ENCODE measurements around the gene CDT1. TPM values are rescaled to one million over a fixed set of nuclear protein-coding genes. Genes with fewer than 3 reads are reported as not detected.

CDT1 gene
- total RNA-seq, 1 experiment from 2014 or later = 74.1 TPM

- no peaks in the 10 kb centered on the region for H3K79me1 ChIP-seq (ENCODE audit: insufficient read depth, low read depth, low read length, poor library complexity, severe bottlenecking)
- no peak overlapping the region for H3K9ac ChIP-seq (ENCODE audit: extremely low read depth, insufficient read length, low read length)
Measured at GRCh38 chr16:88853325-88853941, 49.8 kb downstream of the CDT1 start.

More at GRCh38 chr16:88853325-88853941, 49.8 kb downstream of the CDT1 start:
- no peaks in the 10 kb centered on the region for H3K27me3 ChIP-seq (ENCODE audit: insufficient read depth, low read length)
- no peak overlapping the region for H3K4ac ChIP-seq (ENCODE audit: low read depth, low read length)
- H4K91ac ChIP-seq (ENCODE audit: insufficient read length, low read depth, low read length) = no peak overlapping the region
- Mint-ChIP-seq H3K4me3 (no peak overlapping the region), H3K27ac (no peak overlapping the region), H3K36me3 (ENCODE audit: insufficient read depth in 1 of 3, low read depth in 3 of 3) (peaks cover 11 to 20% (median 16%) of the 10 kb centered on the region in 3 experiments), H3K27me3 (ENCODE audit: low read depth) (no peaks in the 10 kb centered on the region), H3K9me3 (peaks cover 0 to 6% of the 10 kb centered on the region in 2 experiments; a peak in 2 of 5 replicates), H3K4me1 (peaks cover 9 to 18% of the 10 kb centered on the region in 2 experiments)
- H3K9me3 ChIP-seq (ENCODE audit: control insufficient read depth, low read depth, low read length) = no peaks in the 10 kb centered on the region
- no peak overlapping the region for H2BK12ac ChIP-seq (ENCODE audit: insufficient read length, low read depth, low read length)
- no peak overlapping the region for H3K14ac ChIP-seq (ENCODE audit: insufficient read depth, low read length)
- no peak overlapping the region for H3K4me2 ChIP-seq (ENCODE audit: insufficient read depth, insufficient read length, low read length)
- no peak overlapping the region for H2BK5ac ChIP-seq (ENCODE audit: insufficient read length, low read length)
- no peak overlapping the region for H4K8ac ChIP-seq (replicated peaks; ENCODE audit: insufficient read length, low read depth, low read length)
- peaks cover 8% of the 10 kb centered on the region for H3K23me2 ChIP-seq (ENCODE audit: insufficient read length, low read depth, low read length, poor library complexity, severe bottlenecking)
- H3K23ac ChIP-seq (ENCODE audit: insufficient read length, low read depth, low read length) = no peak overlapping the region
- H2BK15ac ChIP-seq (ENCODE audit: low read depth, low read length) = no peak overlapping the region
- no peaks in the 10 kb centered on the region for H4K20me1 ChIP-seq (ENCODE audit: control insufficient read depth, insufficient read depth, insufficient read length)
- no peaks in the 10 kb centered on the region for H3K79me2 ChIP-seq (ENCODE audit: insufficient read depth, low read length)
- no peak overlapping the region for H3K27ac ChIP-seq (ENCODE audit: insufficient read length, low read depth, low read length)
- H2AFZ ChIP-seq (ENCODE audit: low read length) = no peak overlapping the region
- no peak overlapping the region for H3T11ph ChIP-seq (ENCODE audit: low read length)
- H2BK120ac ChIP-seq (ENCODE audit: low read depth, low read length, poor library complexity, severe bottlenecking) = no peak overlapping the region
- no peak for DNase-seq
- H3K4me1 ChIP-seq (ENCODE audit: insufficient read depth, low read length) = no peaks in the 10 kb centered on the region
- no peak overlapping the region for H3K18ac ChIP-seq (ENCODE audit: insufficient read length, low read depth, low read length)
- no peak overlapping the region for H4K5ac ChIP-seq (ENCODE audit: insufficient read length, low read depth, low read length)
- no CpG with 5 or more reads among the region's 17 CpGs for WGBS (ENCODE audit: extremely low coverage, insufficient read length, low lambda C conversion rate)
- no peak overlapping the region for H2BK20ac ChIP-seq (ENCODE audit: low read depth, low read length, poor library complexity, severe bottlenecking)
- no peak overlapping the region for H3K56ac ChIP-seq (ENCODE audit: insufficient read length, low read depth, low read length)
- TF ChIP-seq, protein P1, sequence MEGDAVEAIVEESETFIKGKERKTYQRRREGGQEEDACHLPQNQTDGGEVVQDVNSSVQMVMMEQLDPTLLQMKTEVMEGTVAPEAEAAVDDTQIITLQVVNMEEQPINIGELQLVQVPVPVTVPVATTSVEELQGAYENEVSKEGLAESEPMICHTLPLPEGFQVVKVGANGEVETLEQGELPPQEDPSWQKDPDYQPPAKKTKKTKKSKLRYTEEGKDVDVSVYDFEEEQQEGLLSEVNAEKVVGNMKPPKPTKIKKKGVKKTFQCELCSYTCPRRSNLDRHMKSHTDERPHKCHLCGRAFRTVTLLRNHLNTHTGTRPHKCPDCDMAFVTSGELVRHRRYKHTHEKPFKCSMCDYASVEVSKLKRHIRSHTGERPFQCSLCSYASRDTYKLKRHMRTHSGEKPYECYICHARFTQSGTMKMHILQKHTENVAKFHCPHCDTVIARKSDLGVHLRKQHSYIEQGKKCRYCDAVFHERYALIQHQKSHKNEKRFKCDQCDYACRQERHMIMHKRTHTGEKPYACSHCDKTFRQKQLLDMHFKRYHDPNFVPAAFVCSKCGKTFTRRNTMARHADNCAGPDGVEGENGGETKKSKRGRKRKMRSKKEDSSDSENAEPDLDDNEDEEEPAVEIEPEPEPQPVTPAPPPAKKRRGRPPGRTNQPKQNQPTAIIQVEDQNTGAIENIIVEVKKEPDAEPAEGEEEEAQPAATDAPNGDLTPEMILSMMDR (conservative IDR thresholded peaks at IDR 0.05) = no peak
- H2AK5ac ChIP-seq (ENCODE audit: insufficient read length, low read length) = no peak overlapping the region

Measured in H9 (cell line).